Amygdala (tissue), 56 donors: Measurements from ENCODE around the gene ETV6.

Experiments
- DNase-seq, 56 donors: peaks; one replicate each; lab custom pipeline; 2025; lab: John Stamatoyannopoulos, UW

Gene ETV6

DNA sequence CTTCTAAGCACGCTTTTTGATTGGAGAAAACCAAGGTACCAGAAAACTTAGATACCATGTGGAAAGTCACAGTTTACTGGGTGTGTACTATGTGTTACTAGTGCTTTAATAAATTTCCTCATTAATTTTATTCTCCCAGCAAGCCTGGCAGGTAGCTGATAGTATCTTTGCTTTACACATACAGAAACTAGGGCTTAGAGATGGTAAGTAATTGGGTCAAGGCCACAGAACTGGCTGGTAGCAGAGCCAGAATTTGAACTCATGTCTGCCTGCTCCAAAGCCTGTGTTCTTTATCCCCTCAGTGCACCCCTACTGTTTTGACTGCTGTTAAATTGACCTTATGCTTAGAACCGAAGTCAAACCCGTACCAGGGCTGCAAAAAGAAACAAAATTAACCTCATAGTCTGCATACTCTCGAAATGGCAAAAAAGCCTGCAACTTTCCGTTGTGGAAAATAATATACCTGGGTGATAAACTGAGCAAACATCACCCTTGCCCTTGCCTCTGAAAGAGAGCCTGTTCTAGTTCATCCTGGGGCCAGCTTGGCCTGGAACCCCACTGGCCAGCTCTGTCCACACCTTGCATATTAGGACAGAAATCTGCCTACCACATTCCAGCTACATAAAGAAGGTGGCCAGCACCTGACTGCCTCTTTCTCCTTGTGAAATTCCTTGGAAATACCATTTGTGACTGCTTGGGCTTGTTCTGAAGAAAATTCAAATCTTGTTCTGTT, 118.9 kb downstream of the ETV6 start:
- no peak for DNase-seq

DNA sequence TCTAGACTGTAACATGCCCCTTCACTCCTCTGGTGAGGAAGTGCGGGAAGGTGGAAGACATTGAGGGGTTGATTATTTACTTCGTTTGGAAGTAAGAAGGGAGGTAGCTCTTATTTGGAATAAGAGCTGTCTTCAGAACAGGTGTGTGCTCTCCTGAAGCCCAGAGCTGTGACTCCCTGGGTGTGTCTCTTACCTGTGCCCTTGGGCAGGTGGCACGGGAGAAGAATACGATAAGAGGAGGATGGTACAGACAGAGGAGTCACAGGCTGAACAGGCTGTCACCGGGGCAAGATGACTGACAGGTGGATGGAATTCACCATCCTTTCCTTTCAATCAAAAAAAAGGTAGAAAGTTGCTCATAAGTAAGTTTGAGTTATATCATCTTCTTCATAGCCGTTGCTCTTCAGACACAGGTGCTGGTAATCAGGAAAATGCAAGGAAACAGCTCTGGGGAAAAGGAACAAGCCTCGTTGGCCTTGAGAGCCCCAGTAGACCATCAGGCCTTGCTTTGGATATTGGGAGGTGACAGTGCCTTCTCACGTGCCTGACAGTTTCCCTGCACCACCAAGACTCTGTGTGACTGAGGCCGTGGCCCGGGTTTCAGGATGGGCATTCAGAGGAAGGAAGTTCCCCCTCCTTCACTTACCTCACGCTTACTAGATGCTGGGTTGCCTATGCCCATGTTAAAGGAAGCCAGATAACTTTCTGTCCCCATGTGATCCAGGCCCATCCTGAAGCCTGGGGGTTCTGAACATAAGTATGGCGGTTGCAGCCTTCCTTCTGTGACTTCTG, 120.4 kb downstream of the ETV6 start:
- DNase-seq: no peak

DNA sequence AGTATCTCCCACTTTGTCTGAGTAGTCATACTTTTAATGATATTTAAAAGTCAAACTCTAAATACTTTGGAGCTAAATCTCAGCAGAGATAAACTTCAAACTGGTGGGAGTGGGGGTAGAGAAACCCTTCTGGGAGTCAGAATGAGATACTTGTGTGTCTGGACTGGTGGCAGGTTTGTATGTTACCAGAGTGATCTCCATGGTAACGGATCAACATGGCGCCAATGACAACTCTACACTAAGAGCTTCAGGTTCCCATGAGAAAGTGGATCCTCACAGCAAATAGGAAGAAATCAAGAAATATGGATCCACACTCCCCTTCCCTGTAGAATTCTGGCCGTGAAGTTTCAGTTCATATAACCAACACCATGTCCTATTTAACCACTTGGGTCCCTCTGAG, 121.9 kb downstream of the ETV6 start:
- DNase-seq: no peak

DNA sequence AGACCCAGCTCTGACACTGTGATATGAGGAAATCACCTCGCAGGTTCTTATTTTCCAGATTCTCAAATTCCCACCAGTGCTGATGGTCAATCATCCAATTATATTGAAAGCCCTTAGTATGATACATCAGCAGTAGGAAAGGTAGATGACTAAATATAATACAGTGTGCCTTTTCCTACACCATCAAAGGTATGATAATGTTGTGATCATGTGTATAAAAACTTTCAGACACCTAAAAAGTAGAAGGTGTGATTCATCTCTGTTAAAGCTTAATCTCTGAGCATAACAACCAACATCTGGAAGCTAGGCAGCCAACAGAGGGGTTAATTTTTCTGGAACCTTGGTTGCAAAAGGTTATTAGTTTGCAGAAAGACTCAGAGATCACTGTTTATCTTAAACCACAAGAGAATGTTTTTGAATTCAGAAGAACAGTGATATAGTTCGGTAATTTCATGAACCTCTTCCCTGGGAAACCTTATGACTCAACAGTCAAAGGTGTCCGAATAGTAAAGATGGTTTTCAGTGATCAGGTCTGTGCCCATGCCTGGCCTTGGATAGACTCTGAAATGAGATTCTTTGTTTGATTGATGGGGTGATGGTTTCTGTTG, 122.5 kb downstream of the ETV6 start:
- no peak for DNase-seq

DNA sequence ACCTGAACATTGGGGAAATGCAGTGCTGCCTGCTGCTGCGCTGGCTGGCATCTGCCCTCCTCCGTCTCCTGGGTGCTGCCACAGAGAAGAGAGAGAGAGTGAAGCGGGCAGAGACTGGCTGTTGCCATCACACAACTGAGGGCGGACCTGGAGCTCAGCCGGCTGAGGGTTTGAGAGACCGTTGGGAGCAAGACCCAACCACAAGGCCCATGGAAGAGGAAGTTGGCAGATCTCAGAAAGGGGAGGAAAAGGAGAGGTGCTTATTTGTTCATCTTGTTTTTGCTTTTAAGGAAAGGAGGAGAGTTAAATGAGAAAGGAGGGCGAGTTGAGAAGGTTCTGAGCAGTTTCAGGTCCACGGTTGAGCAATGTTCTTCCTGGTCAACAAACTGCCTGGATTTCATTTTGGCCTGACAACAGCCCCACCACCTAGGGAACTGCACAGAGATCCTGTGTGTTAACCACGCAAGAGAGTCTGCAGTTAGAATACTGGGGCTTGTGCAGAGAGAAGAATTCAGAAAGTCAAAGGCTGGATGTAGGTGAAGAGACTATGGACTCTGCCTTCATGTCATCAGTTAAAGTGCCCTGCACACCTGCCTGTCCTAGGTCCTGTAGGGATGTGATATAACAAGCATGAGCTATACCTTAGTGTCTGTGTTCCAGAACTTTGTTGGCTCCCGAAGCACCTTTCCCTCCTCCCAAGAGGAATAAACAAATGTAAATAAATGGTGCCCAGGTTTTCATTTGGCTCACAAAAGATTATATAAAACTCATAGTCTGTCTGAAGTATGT, 124.6 kb downstream of the ETV6 start:
- peak in 10 of 56 donors; percentile 10 to 39 (median 22) for DNase-seq

DNA sequence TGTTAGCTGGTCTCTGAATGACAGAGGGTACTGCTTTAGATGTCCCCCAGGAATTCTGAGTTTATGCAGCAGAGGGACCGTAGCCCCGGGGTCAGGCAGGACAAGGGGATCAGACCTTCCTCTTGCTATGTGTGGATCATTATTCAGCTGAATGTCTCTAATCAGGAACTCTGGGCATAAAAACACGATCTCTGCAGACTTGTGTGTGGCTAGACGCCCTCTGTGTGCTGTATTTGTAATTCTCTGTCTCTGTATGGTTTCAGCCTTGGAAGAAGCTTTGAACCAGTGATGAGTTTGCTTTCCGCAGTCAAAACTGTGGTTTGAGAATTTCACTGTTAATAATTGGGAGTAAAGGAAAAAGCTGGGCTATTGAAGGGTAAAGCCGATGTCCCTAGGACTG, 125.3 kb downstream of the ETV6 start:
- no peak for DNase-seq

DNA sequence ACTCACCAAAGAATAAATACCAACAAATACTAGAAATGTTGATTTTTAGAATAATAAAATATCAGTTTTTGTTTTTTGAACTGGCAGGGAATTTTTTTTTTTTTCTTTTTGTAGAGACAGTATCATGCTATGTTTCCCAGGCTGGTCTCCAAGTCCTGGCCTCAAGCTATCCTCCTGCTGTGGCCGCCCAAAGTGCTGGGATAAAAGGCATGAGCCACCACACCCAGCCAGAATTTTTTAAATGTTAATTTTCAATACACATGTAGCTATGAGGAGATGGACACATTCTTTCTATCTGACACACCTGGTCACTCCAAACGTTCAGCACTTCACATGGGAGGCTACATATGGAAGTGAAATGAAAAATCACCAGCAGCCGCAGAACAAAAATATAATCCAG, 126.8 kb downstream of the ETV6 start:
- DNase-seq: no peak

DNA sequence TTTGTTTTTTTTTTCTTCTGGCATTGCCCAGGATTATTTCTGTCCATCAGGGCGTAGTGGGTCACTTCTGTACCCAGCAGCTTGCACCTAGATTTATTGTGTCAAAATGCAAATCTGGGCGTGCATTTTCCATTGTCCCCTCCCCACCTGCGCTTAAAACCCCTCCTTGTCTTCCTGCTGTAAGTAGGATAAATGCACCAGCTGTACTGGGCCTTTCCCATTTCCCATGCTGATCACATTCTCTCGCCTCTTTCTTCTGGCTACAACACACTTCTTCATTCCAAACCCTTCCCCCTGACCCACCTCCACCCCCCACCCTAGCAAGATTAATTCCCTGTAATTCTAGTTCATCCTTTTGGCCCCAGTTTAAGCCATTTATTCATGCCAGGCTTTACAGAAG, 128.0 kb downstream of the ETV6 start:
- no peak for DNase-seq

DNA sequence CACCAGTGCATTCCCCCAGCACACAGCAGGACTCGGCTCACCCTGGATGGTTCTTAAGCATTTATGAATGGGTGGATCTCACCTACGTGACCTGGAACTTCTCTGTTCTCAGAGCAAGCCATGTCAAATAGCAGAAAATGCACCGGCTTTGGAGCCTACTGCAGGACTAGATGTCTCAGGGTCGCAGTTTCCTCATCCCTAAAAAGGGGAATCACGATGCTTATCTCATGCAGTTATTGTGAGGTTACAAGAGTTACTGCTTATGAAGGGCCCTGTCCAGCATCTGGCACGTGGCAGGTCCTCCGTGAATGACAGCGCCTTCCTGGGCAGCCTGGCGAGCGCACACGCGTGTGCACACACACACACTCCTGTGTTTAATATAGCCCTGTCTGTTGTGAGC, 128.5 kb downstream of the ETV6 start:
- DNase-seq: no peak

DNA sequence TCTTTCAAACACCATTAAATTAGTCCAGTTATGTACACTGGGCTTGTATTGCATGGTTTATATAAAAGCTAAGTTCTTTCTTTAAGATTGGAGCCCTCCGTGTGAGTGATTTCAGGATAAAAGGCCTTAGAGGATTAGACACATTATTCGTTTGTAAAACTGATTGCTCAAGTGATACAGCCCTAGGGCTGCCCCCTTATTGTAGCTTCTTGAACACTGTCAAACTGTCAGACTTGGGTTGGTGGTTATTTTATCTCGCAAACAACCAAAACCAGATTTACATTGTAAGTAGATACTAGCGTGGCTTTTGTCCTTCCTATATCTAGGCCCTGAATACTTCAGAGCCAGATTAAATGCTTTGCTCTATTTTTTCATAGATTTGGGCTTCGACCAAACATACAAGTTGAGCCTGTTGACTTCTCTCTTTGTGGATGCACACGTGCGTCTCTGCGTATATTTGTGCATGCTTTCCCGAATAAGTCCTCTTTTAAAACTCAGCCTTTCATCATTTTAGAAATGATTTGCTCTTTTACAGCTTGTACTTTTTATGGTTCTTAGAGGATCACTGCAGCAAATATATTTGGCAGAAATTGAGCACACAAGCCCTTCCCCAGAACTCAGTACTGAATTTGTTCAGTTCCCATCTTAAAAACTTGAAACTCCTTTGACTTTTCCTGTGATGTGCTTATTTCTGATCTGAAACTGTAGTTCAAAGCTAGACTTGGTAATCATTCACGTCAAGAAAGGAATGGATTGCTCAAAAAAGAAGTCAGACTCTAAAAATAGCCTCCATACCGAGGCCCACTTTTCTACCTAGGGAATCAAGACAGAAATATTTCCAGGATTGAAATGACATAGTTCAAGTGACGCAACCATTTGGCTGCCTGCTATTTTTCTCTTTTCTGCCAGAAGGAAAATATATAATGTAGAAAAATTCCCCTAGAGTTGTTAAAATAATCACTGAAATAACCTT, 129.5 kb downstream of the ETV6 start:
- no peak for DNase-seq

DNA sequence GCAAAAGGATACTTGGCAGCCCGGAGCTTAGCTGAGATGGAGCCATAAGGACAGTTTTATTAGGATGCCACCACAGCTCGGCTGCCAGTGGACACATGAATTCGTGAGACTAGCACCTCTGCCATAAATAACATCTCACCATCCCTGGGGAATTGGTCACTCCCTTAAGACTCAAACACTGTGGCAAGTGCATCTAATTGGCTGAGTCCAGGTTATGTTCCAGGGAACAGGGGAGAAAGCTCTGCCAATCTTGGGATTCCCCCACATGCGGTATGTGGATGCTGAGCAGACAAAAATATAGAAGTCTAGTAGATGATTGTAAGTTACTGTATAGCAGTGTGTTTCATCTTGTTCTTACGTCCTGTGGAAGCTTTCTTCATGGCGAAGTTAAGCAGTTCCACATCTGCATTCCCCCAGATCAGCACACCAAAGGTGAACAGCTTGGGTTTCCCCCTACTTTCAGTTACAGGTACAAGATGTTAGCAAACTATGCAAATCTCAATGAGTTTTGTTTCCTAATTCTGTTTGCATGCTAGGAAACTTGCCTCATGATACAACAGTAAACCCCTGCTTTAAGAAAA, 131.1 kb downstream of the ETV6 start:
- DNase-seq: no peak

DNA sequence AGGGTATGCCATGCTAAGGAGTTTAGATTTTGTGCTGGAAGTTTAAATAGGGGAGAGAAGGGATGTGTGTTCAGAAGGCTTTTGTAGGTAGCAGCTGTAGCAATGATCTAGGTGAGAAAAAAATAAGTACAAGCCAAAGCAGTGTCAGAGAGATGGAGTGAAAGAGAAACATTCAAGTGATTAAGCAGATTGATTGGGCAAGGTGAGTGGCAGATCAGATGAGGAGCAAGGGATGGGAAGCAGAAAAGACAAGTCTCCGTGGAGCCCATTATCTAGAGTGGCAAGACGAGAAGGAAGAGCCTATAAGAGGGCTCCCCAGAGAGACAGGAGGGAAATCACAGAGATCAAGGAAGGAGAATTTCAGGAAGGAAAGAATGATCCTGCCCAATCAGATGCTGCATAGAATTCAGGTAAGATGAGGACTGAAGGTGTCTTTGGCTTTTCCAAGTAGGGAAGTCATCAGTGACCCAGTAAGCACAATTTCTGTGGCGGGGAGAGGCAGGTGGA, 133.5 kb downstream of the ETV6 start:
- no peak for DNase-seq

DNA sequence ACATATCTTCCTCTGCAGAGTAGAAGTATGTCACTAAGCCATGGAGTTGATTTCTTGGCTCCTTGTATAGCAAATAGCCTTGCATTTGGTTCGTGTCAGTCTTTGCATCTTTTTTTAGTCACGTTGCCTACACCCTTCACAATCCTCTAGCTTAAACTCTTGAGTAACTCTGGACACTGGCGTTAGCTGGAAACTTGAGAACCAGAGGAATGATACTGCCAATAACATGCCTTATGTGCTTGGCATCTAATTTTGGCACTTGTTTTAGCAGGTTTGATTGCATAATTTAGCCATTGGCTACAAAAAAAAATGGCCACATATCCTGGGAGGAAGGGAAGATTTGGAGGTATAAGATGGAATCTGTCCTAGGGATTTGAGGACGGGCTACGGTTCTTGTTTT, 136.2 kb downstream of the ETV6 start:
- DNase-seq: no peak

DNA sequence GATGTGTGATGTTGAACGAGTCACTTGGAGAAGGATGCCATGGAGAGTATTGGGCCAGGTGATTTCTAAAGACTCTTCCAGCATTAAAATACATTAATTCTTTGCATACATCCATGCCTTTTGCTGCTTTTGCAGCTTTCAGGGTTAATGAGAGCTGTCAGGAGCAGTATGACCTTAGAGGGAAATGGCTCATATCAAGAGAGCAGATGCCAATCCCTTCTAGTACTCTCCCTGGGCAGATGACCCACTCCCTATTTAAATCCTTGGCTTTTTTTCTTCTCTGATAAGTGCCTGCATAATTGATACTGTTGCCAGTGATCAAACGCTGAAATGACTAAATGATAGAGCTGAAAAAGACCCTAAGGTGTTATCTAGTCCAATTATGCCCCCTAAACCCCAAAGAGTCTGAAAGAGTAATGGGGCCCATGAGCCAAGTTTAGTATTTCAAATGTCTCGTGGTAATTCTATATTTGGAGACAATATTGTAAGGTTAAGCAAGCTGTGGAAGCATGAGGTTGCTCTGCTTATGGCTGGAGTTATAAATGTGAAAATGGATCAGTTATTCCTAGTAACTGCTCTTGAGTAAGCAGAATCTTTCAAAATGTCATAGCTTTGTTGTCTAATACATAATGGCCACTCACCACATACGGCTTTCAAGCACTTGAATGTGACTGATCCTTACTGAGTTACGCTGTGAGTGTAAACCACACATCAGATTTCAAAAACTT, 137.3 kb downstream of the ETV6 start:
- DNase-seq: no peak

DNA sequence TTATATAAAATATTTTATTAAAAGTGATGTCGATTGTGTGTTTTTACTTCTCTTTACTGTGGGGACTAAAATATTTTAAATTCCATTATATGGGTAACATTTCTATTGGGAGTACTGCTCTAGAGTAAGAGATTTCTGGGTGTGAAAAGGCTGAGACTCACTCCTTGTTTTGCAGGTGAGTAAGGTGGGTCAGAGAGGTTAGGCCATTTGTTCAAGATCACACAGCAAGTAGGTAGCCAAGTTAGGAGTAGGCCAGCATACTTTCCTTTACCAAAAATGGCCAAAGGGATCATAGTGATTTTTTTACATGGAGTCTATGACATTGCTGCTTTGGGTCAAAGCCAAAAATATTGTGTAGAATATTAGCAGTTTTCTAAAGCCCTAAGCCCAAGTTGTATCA, 138.0 kb downstream of the ETV6 start:
- DNase-seq: no peak

DNA sequence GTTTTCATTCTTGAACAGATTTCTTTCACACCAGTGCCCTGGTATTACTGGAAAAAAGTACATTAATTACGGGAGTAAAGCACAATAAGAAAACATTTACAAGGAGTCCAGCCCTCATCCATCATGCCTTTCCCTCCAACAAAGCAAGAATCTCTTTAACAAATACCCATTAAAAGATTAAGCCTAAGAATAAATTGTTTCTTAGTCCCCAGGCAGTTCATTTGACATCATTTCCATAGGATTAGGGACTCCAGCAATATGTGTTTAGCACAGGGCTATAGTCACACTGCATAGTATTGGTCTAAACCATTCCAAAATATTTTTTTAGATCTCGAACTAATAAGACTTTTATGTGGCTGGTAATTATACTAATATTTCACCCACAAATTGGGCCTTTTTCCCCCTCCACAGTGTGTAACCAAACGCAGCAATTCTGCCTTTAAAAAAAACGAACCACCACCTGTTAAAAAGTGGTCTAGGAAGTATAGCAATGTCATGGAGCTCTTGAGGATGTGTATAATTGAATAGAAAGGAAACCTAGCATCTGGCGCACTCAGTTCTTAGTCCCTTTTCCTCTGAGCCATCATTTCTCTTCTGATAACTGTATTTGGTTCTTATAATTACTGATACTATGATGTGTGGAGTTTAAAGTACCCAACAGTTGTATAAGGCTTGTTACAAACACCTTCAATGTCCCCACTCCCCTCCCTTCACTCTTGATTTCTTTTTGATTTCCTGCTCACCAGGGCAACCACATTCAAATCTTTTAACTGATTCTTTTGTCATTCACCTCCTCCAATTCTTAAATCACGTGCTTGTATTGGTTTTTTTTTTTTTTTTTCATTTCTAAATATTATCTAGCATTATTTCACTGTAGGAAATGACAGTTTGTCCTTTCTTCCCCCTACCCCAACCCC, 138.7 kb downstream of the ETV6 start:
- DNase-seq: no peak
